OCI-LY3 (cell line): Measurements from ENCODE around the gene PDCD11.

Experiments
- H2AFZ ChIP-seq: fragments of 200-600, 300-600 bp; shearing (Covaris generic); 2 replicates; pipeline ENCODE4 v1.6.0; 2014; ENCODE audit warnings: antibody characterized with exemption, low read depth, low read length
- H3K27ac ChIP-seq: fragments of 200-600, 300-600 bp; sonication (generic); 2 replicates; pipeline ENCODE4 v1.5.1; 2014; ENCODE audit warnings: mild to moderate bottlenecking, low read length, moderate library complexity, mixed read lengths
- H3K27me3 ChIP-seq: fragments of 200-600, 300-600 bp; sonication (generic); 2 replicates; pipeline ENCODE4 v1.6.1; 2014; ENCODE audit warnings: low read depth, low read length, mixed read lengths
- H3K36me3 ChIP-seq: fragments of 200-600, 300-600 bp; sonication (generic); replicated peaks from 2 replicates; pipeline ENCODE3; 2014; ENCODE audit warnings: low read depth, low read length, mixed read lengths
- H3K4me1 ChIP-seq: fragments of 300-600, 200-600 bp; sonication (generic); 2 replicates; pipeline ENCODE4 v1.6.1; 2014; ENCODE audit warnings: low read length, mixed read lengths
- H3K4me2 ChIP-seq: fragments of 200-600, 300-600 bp; sonication (generic); 2 replicates; pipeline ENCODE4 v1.6.1; 2014; ENCODE audit warnings: low read length, mixed read lengths
- H3K4me3 ChIP-seq: fragments of 300-600, 200-600 bp; sonication (generic); 2 replicates; pipeline ENCODE4 v1.5.1; 2014; ENCODE audit warnings: antibody characterized with exemption, mild to moderate bottlenecking, low read length, moderate library complexity
- H3K79me2 ChIP-seq: fragments of 300-600, 200-600 bp; shearing (Covaris generic); 2 replicates; pipeline ENCODE4 v1.6.1; 2014; ENCODE audit warnings: mild to moderate bottlenecking, low read length, mixed read lengths
- H3K9ac ChIP-seq: fragments of 300-600, 200-600 bp; shearing (Covaris generic); 2 replicates; pipeline ENCODE4 v1.6.0; 2014; ENCODE audit warnings: mild to moderate bottlenecking, low read length, moderate library complexity
- H3K9me3 ChIP-seq: fragments of 200-600, 300-600 bp; shearing (Covaris generic); 2 replicates; pipeline ENCODE4 v1.6.1; 2014; ENCODE audit warnings: low read length, mixed read lengths; ENCODE audit not compliant: insufficient read depth
- H4K20me1 ChIP-seq: fragments of 200-600, 300-600 bp; sonication (generic); 2 replicates; pipeline ENCODE4 v1.6.1; 2016; ENCODE audit warnings: low read length, mixed read lengths; ENCODE audit not compliant: insufficient read depth
- EZH2phosphoT487 ChIP-seq: fragments of 200-600 bp; shearing (Covaris generic); IDR thresholded peaks from 2 replicates; pipeline ENCODE4 v1.6.1; 2018; ENCODE audit warnings: antibody characterized with exemption, mixed run types, low read depth
- TF ChIP-seq, protein P1 (sequence below): fragments of 200-600, 300-600 bp; sonication (generic); IDR thresholded peaks from 2 replicates; pipeline ENCODE4 v1.5.1; 2014; ENCODE audit warnings: antibody characterized with exemption, low read length, low read depth

The PDCD11 gene

DNA sequence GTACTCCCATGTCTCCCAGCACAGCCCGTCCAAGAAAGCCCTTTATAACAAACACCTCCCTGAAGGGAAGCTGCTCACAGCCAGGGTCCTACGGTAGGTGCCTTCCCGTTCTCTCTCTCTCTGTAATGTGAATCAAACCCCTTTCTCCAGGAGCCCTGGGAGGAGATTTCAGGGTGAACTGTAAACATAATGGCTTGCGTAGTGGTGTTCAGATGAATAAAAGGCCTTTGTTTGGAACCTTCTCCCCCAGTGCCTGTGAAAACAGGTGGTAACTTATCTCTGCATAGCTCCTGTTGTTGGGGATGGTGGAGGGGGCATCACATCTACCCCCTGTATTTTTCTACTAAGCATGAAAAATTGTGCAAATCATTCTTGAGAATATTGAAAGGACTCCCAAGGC lies 43.4 kb downstream of the PDCD11 start:
- Histone ChIP-seq H3K27me3 (no peaks in the 10 kb centered on the region), H4K20me1 (no peaks in the 10 kb centered on the region), H3K79me2 (no peaks in the 10 kb centered on the region), H3K36me3 (peaks cover 7% of the 10 kb centered on the region), H3K9ac (no peak overlapping the region), H3K4me2 (no peak overlapping the region), H3K4me1 (no peaks in the 10 kb centered on the region), H3K4me3 (no peak overlapping the region), H3K27ac (no peak overlapping the region), H2AFZ (no peak overlapping the region), H3K9me3 (no peaks in the 10 kb centered on the region)
- TF ChIP-seq, protein P1, sequence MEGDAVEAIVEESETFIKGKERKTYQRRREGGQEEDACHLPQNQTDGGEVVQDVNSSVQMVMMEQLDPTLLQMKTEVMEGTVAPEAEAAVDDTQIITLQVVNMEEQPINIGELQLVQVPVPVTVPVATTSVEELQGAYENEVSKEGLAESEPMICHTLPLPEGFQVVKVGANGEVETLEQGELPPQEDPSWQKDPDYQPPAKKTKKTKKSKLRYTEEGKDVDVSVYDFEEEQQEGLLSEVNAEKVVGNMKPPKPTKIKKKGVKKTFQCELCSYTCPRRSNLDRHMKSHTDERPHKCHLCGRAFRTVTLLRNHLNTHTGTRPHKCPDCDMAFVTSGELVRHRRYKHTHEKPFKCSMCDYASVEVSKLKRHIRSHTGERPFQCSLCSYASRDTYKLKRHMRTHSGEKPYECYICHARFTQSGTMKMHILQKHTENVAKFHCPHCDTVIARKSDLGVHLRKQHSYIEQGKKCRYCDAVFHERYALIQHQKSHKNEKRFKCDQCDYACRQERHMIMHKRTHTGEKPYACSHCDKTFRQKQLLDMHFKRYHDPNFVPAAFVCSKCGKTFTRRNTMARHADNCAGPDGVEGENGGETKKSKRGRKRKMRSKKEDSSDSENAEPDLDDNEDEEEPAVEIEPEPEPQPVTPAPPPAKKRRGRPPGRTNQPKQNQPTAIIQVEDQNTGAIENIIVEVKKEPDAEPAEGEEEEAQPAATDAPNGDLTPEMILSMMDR = no peak
- no peak for TF ChIP-seq EZH2phosphoT487

DNA sequence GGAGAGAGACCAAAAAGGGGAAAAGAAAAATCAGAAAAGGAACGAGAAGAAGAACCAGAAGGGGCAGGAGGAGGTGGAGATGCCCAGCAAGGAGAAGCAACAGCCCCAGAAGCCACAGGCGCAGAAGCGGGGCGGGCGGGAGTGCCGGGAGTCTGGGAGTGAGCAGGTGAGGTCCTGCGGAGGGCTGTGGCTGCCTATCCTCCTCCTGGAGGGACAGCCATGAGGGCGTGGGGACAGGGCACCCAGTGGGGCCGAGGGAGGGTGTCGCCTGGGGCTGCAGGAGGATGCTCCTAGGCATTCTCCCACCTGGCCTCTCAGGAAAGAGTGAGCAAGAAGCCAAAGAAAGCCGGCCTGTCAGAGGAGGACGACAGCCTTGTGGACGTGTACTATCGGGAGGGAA lies 44.0 kb downstream of the PDCD11 start:
- TF ChIP-seq EZH2phosphoT487 = no peak
- TF ChIP-seq, protein P1 = no peak
- H3K27ac ChIP-seq = no peak overlapping the region
- no peaks in the 10 kb centered on the region for H4K20me1 ChIP-seq
- H3K4me1 ChIP-seq = no peaks in the 10 kb centered on the region
- no peak overlapping the region for H3K4me3 ChIP-seq
- H3K27me3 ChIP-seq = no peaks in the 10 kb centered on the region
- H2AFZ ChIP-seq = no peak overlapping the region
- H3K9me3 ChIP-seq = no peaks in the 10 kb centered on the region
- H3K36me3 ChIP-seq = peaks cover 12% of the 10 kb centered on the region
- H3K9ac ChIP-seq = no peak overlapping the region
- H3K4me2 ChIP-seq = no peak overlapping the region
- H3K79me2 ChIP-seq = no peaks in the 10 kb centered on the region

DNA sequence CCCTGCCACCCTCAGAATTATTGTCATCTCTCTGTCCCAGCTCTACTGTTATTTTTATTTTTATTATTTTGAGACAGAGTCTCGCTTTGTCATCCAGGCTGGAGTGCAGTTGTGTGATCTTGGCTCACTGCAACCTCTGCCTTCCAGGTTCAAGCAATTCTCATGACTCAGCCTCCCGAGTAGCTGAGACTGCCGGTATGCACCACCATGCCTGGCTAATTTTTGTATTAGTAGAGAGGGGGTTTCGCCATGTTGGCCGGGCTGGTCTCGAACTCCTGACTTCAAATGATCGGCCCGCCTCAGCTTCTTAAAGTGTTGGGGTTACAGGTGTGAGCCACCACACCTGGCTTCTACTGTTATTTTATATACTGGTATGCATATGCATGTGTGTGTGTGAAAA lies 44.8 kb downstream of the PDCD11 start:
- no peaks in the 10 kb centered on the region for H3K27me3 ChIP-seq
- H3K9me3 ChIP-seq = no peaks in the 10 kb centered on the region
- no peak overlapping the region for H3K4me2 ChIP-seq
- H3K9ac ChIP-seq = no peak overlapping the region
- H3K4me1 ChIP-seq = no peaks in the 10 kb centered on the region
- no peak overlapping the region for H3K4me3 ChIP-seq
- H3K36me3 ChIP-seq = peaks cover 15% of the 10 kb centered on the region
- no peak overlapping the region for H3K27ac ChIP-seq
- no peaks in the 10 kb centered on the region for H3K79me2 ChIP-seq
- no peak for TF ChIP-seq EZH2phosphoT487
- TF ChIP-seq, protein P1 = no peak
- H2AFZ ChIP-seq = no peak overlapping the region
- no peaks in the 10 kb centered on the region for H4K20me1 ChIP-seq

DNA sequence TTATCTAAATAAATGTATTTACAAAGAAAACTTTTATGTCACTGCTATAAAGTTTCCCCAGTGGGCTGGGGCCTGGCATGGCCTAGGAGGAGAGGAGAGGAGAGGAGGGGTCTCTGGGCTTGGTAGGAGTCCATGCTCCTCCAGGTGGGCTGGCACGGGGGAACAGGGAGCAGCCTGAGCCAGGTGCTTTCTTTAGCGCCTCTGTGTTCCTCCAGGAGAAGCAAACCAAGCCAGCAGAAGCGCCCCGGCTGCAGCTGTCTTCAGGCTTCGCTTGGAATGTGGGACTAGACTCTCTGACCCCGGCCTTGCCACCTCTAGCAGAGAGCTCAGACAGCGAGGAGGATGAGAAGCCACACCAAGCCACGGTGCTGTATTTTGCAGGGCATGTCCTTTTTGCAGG lies 45.2 kb downstream of the PDCD11 start:
- no peak overlapping the region for H3K4me2 ChIP-seq
- TF ChIP-seq EZH2phosphoT487 = no peak
- TF ChIP-seq, protein P1 = no peak
- H2AFZ ChIP-seq = no peak overlapping the region
- H4K20me1 ChIP-seq = no peaks in the 10 kb centered on the region
- H3K9ac ChIP-seq = no peak overlapping the region
- H3K4me1 ChIP-seq = no peaks in the 10 kb centered on the region
- no peak overlapping the region for H3K4me3 ChIP-seq
- no peak overlapping the region for H3K27ac ChIP-seq
- H3K9me3 ChIP-seq = no peaks in the 10 kb centered on the region
- peaks cover 15% of the 10 kb centered on the region for H3K36me3 ChIP-seq
- no peaks in the 10 kb centered on the region for H3K79me2 ChIP-seq
- H3K27me3 ChIP-seq = no peaks in the 10 kb centered on the region
